Mucosa of descending colon (tissue), 3 donors: ENCODE data around the gene ZNF425. TPM values are rescaled to one million over a fixed set of nuclear protein-coding genes. Genes with fewer than 3 reads are reported as not detected.
"Not testable (repeated sequence)": the region's sequence is repeated elsewhere in the genome, so short reads cannot be mapped to it uniquely, and the experiment has no call there.

ENCODE experiments used
- ATAC-seq: fragments of 200-7000 bp; cut with Tn5 transposase; one replicate; pipeline ENCODE4 v1.9.1; 2020; ENCODE audit warnings: mild to moderate bottlenecking, moderate library complexity
- DNase-seq, 3 donors: peaks; one replicate each; pipeline ENCODE4 v3.0.0-alpha.2; 2020
- H3K36me3 ChIP-seq: fragments of 200-600 bp; one replicate; pipeline ENCODE4 v1.8.0; 2021; ENCODE audit warnings: low read depth, mild to moderate bottlenecking
- H3K4me1 ChIP-seq: fragments of 200-600 bp; one replicate; pipeline ENCODE4 v1.8.0; 2021; ENCODE audit warnings: low read depth, mild to moderate bottlenecking
- H3K4me3 ChIP-seq: fragments of 200-600 bp; one replicate; pipeline ENCODE4 v1.8.0; 2021; ENCODE audit warnings: mild to moderate bottlenecking
- H3K9me3 ChIP-seq: fragments of 200-600 bp; one replicate; pipeline ENCODE4 v1.8.0; 2021; ENCODE audit warnings: mild to moderate bottlenecking
- CTCF ChIP-seq: fragments of 200-600 bp; IDR thresholded peaks from one replicate; pipeline ENCODE4 v1.8.0; 2022; ENCODE audit warnings: antibody characterized with exemption, mild to moderate bottlenecking
- intact Hi-C, 2 donors: fragments of 100-400 bp; cut with DNase I in 1 of 2; cut with micrococcal nuclease in 1 of 2; formaldehyde crosslinking; loops; one replicate each; pipeline versions ENCODE4 v1.11.0 to v1.11.1; 2022; cut with DNase I, micrococcal nuclease
- total RNA-seq, 3 donors: library from RNA; stranded (reverse); fragmentation: NEBNext Ultra II Directional in 2 of 3; extraction: Animal tissue kit (Norgen Biotek cat#: 25700) in 2 of 3; gene quantifications; one replicate each; pipeline versions ENCODE4 v1.2.1 to v1.2.4, GENCODE V29; 2021 to 2023
- donor health status: DM: no; HTN: no; CAD: no; lungs with moderate emphysema.
- donor health status: DM: no; HTN: no; CAD: no.
- donor health status: DM: no; HTN: yes; CAD: no.

The ZNF425 gene
- total RNA-seq, 3 donors from 2014 or later = 1.3 to 4.2 (median 1.4) TPM

DNA sequence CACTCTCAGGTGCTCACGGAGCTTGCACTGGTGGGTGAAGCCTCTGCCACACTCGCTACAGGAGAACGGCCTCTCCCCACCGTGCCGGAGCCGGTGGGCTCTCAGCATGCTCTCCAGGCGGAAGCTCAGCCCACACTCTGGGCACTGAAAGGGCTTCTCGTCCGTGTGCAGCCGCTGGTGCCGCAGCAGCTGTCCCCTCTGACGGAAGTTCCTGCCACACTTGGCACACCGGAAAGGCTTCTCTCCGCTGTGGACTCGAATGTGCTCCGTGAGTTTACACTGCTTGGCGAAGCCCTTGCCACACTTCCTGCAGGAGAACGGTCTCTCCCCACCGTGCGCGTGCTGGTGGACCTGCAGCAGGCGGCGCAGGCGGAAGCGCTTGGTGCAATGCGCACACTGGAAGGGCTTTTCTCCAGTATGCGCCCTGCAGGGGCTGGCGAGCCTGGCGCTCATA lies 54.9 kb downstream of the ZNF425 start:
- DNase-seq (no peak), ATAC-seq (peak; percentile 19)
- H3K36me3 ChIP-seq = no peaks in the 10 kb centered on the region

DNA sequence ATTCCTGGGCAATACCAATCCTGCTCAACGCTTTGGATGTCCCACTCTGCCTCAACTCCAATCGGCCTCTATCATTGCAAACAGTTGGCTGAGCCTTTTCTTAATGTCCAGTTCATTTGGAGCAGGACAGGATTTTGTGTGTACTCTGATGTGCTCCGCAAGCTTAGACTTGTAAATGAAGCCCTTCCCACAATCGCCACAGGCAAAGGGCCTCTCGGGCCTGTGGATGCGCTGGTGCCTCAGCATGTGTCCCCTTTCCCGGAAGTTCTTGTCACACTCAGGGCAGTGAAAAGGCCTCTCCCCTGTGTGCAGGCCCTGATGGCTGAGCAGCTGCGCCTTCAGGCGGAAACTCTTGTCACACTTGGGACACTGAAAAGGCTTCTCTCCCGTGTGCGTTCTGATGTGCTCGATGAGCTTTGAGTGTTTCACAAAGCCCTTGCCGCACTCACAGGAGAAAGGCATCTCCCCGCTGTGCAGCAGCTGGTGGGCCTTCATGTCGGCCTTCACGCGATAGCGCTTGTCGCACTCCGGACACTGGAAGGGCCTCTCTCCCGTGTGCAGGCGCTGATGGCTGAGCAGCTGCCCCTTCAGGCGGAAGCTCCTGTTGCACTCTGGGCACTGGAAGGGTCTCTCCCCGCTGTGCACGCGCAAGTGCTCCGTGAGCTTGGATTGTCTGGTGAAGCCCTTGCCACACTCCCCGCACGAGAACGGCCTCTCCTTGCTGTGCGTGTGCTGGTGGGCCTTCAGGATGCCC lies 55.6 kb downstream of the ZNF425 start:
- DNase-seq (no peak), ATAC-seq (no peak)
- intact Hi-C loops = loop anchor here in 1 of 2 donors (10.0 kb wide), 1 partner anchor 66 kb away; no protein-coding TSS in a partner anchor
- TF ChIP-seq CTCF = no peak
- H3K4me1 ChIP-seq = no peaks in the 10 kb centered on the region
- H3K4me3 ChIP-seq = no peak overlapping the region
- no peaks in the 10 kb centered on the region for H3K9me3 ChIP-seq
- no peaks in the 10 kb centered on the region for H3K36me3 ChIP-seq

More for the DNA sequence above, 54.9 kb downstream of the ZNF425 start:
- Histone ChIP-seq H3K9me3 (no peaks in the 10 kb centered on the region), H3K4me3 (no peak overlapping the region), H3K4me1 (no peaks in the 10 kb centered on the region)
- intact Hi-C loops = loop anchor here in 1 of 2 donors (10.0 kb wide), 1 partner anchor 66 kb away; no protein-coding TSS in a partner anchor
- no peak for TF ChIP-seq CTCF

GRCh38 chr7:149067869-149068268 lies 58.3 kb downstream of the ZNF425 start:
- no peaks in the 10 kb centered on the region for H3K4me1 ChIP-seq
- TF ChIP-seq CTCF = no peak
- intact Hi-C loops = no loop called here
- DNase-seq = peak in 1 of 3 donors; percentile 9
- no peaks in the 10 kb centered on the region for H3K36me3 ChIP-seq
- ATAC-seq = no peak
- no peaks in the 10 kb centered on the region for H3K9me3 ChIP-seq
- no peak overlapping the region for H3K4me3 ChIP-seq

DNA sequence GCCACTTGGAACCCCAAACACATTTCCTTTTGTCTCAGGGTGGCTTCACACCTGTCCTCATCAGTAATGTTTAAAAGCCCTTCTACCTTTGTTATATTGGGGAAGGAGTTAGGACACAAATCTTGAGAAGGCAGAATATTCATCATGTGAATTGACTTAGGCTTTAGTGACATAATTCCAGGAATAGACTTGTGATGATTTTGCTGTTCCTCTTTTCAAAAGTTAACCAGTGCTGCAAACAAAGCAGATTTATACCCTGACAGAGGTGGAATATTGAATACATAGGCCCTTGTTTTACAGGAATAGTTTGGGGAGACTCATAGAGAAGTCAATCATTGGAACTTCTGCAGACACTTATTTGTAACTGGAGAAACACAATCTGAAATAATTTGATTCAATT lies 62.6 kb downstream of the ZNF425 start:
- ATAC-seq = no peak
- intact Hi-C loops = no loop called here
- H3K36me3 ChIP-seq = no peaks in the 10 kb centered on the region
- no peaks in the 10 kb centered on the region for H3K4me1 ChIP-seq
- H3K4me3 ChIP-seq = no peak overlapping the region
- no peak for DNase-seq
- TF ChIP-seq CTCF = no peak
- H3K9me3 ChIP-seq = no peaks in the 10 kb centered on the region

GRCh38 chr7:149062217-149062899 lies 63.8 kb downstream of the ZNF425 start:
- H3K9me3 ChIP-seq, ATAC-seq, intact Hi-C loops, H3K36me3 ChIP-seq, DNase-seq, H3K4me3 ChIP-seq, H3K4me1 ChIP-seq: not testable (repeated sequence)

DNA sequence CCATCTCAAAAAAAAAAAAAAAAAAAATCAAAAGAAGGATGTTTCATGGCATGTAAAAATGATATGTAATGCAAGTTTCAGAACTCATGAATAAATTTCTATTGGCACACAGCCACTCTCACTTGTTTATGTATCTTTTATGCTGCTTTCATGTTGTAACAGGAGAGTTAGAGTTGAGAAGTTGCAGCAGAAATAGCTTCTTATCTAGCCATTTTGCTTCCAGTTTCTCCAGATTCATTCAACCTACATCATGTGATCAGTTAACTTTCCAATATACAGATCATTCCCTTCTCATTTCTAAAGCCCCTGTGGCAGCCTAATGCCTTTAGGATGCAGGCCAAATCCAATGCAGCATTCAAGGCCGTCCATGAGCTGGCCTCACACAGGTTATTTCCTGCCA lies 66.0 kb downstream of the ZNF425 start:
- no peaks in the 10 kb centered on the region for H3K9me3 ChIP-seq
- no peak for DNase-seq
- H3K36me3 ChIP-seq = no peaks in the 10 kb centered on the region
- no peaks in the 10 kb centered on the region for H3K4me1 ChIP-seq
- no peak for TF ChIP-seq CTCF
- no peak for ATAC-seq
- intact Hi-C loops = no loop called here
- H3K4me3 ChIP-seq = no peak overlapping the region
